GM21717 (cell line): ENCODE data around the gene SULT1C3.

Experiments used
- ATAC-seq: cut with Tn5 transposase; IDR thresholded peaks from one replicate; pipeline ENCODE4 v1.9.1; 2021; ENCODE audit warnings: mild to moderate bottlenecking, moderate library complexity; ENCODE audit not compliant: unreplicated experiment

The SULT1C3 gene

GRCh38 chr2:108239786-108240185 is at the start of gene SULT1C3:
Gene SULT1C3 (plus strand): TSS chr2:108239968. CDS start chr2:108247195, 7,227 bp downstream.
- no peak for ATAC-seq

GRCh38 chr2:108193251-108193650 is 46.5 kb upstream of the SULT1C3 start:
- no peak for ATAC-seq

- ATAC-seq = no peak
Observed at GRCh38 chr2:108194409-108195132, 45.2 kb upstream of the SULT1C3 start.

- ATAC-seq = no peak
Observed at GRCh38 chr2:108195133-108195439, 44.7 kb upstream of the SULT1C3 start.

- ATAC-seq = no peak
Observed at GRCh38 chr2:108199726-108200125, 40.0 kb upstream of the SULT1C3 start.

- no peak for ATAC-seq
Observed at GRCh38 chr2:108200569-108200968, 39.2 kb upstream of the SULT1C3 start.

GRCh38 chr2:108212671-108213070 is 27.1 kb upstream of the SULT1C3 start:
- ATAC-seq = no peak

- no peak for ATAC-seq
Observed at GRCh38 chr2:108215794-108216211, 24.0 kb upstream of the SULT1C3 start.

- ATAC-seq = no peak
Observed at GRCh38 chr2:108217211-108217610, 22.6 kb upstream of the SULT1C3 start.

GRCh38 chr2:108219688-108220087 is 20.1 kb upstream of the SULT1C3 start:
- ATAC-seq = no peak

- no peak for ATAC-seq
Observed at GRCh38 chr2:108220191-108220590, 19.6 kb upstream of the SULT1C3 start.

GRCh38 chr2:108220942-108221541 is 18.7 kb upstream of the SULT1C3 start:
- ATAC-seq = no peak

- no peak for ATAC-seq
Observed at GRCh38 chr2:108222261-108222660, 17.5 kb upstream of the SULT1C3 start.

- no peak for ATAC-seq
Observed at GRCh38 chr2:108223573-108223972, 16.2 kb upstream of the SULT1C3 start.

- no peak for ATAC-seq
Observed at GRCh38 chr2:108224022-108224421, 15.7 kb upstream of the SULT1C3 start.

GRCh38 chr2:108226564-108226963 is 13.2 kb upstream of the SULT1C3 start:
- ATAC-seq = no peak

- ATAC-seq = no peak
Observed at GRCh38 chr2:108228006-108228405, 11.8 kb upstream of the SULT1C3 start.

- no peak for ATAC-seq
Observed at GRCh38 chr2:108228537-108228936, 11.2 kb upstream of the SULT1C3 start.

- ATAC-seq = no peak
Observed at GRCh38 chr2:108229875-108230274, 9.9 kb upstream of the SULT1C3 start.

GRCh38 chr2:108235577-108235976 is 4.2 kb upstream of the SULT1C3 start:
- ATAC-seq = no peak

- no peak for ATAC-seq
Observed at GRCh38 chr2:108236676-108237335, 3.0 kb upstream of the SULT1C3 start.

- no peak for ATAC-seq
Observed at GRCh38 chr2:108240966-108241365, 1.2 kb downstream of the SULT1C3 start.
